ENCODE data around the gene GALNTL6. TPM values are rescaled to one million over a fixed set of nuclear protein-coding genes. Genes with fewer than 3 reads are reported as not detected.

The GALNTL6 gene
- total RNA-seq, 1 experiment from 2014 or later = not detected

GRCh38 chr4:172751550-172751949 is 938.3 kb downstream of the GALNTL6 start:
- no peaks in the 10 kb centered on the region for H3K36me3 ChIP-seq (ENCODE audit: control insufficient read depth in 1 of 2, insufficient read depth in 2 of 2, low read length in 2 of 2)
- no peaks in the 10 kb centered on the region for H3K9me3 ChIP-seq (ENCODE audit: control insufficient read depth in 1 of 2, insufficient read depth in 1 of 2, low read depth in 1 of 2, low read length in 2 of 2)
- H3K9me2 ChIP-seq (ENCODE audit: insufficient read depth) = no peaks in the 10 kb centered on the region
- ATAC-seq (no peak), DNase-seq (ENCODE audit: low read depth, low spot score) (no peak)
- H3K4me2 ChIP-seq (ENCODE audit: low read length) = no peak overlapping the region
- H3K27me3 ChIP-seq (ENCODE audit: insufficient read depth, low read length) = no peaks in the 10 kb centered on the region
- H3K27ac ChIP-seq (ENCODE audit: low read depth, low read length) = no peak overlapping the region
- RAD21 ChIA-PET (ENCODE audit: low non-redundant PET in 1 of 2, low total read pairs in 2 of 2, uncharacterized antibody in 2 of 2, unreplicated experiment in 2 of 2) = no interaction called here
- H4K20me1 ChIP-seq (ENCODE audit: insufficient read depth) = no peaks in the 10 kb centered on the region
- BruUV-seq (replicated peaks) = no TSS peak
- intact Hi-C loops (cut with micrococcal nuclease) = no loop called here
- H3K4me3 ChIP-seq (replicated peaks in 1 of 2; ENCODE audit: low read depth in 1 of 2, low read length in 2 of 2) = no peak overlapping the region
- no peak overlapping the region for H3K9ac ChIP-seq (ENCODE audit: low read length)
- no peak overlapping the region for H2AFZ ChIP-seq (ENCODE audit: low read depth, low read length, poor library complexity, severe bottlenecking)
- POLR2A ChIA-PET = no interaction called here
- no peaks in the 10 kb centered on the region for H3K79me2 ChIP-seq (ENCODE audit: insufficient read depth, low read length)
- CTCF ChIA-PET = no interaction called here
- no peaks in the 10 kb centered on the region for H3K4me1 ChIP-seq (ENCODE audit: control insufficient read depth in 1 of 2, insufficient read depth in 2 of 2, low read length in 2 of 2)
- TF ChIP-seq CTCF (IDR thresholded peaks at IDR 0.05 in 2 of 3, conservative IDR thresholded peaks at IDR 0.05 in 1 of 3; ENCODE audit: borderline replicate concordance in 1 of 3, insufficient read depth in 1 of 3, low read depth in 2 of 3, low read length in 2 of 3) (no peak), RAD21 (IDR thresholded peaks at IDR 0.05; ENCODE audit: low read depth) (no peak), ZFX (IDR thresholded peaks at IDR 0.05) (no peak), POLR2AphosphoS5 (IDR thresholded peaks at IDR 0.05; ENCODE audit: low read depth, low read length) (no peak), YY1 (IDR thresholded peaks at IDR 0.05; ENCODE audit: extremely low read depth, insufficient replicate concordance, low read depth, low read length) (no peak), POLR2A (IDR thresholded peaks at IDR 0.05; ENCODE audit: borderline replicate concordance, extremely low read depth, insufficient read depth, insufficient read length) (no peak), EZH2 (IDR thresholded peaks at IDR 0.05) (no peak), SRF (IDR thresholded peaks at IDR 0.05; ENCODE audit: low read depth) (no peak), JUND (IDR thresholded peaks at IDR 0.05) (no peak), CEBPB (IDR thresholded peaks at IDR 0.05; ENCODE audit: low read depth) (no peak)
